Spleen (tissue), 13 donors: ENCODE data around the gene NDUFS5. TPM values are rescaled to one million over a fixed set of nuclear protein-coding genes. Genes with fewer than 3 reads are reported as not detected.
"Not testable (repeated sequence)": the region's sequence is repeated elsewhere in the genome, so short reads cannot be mapped to it uniquely, and the experiment has no call there.

Source experiments
- DNase-seq: peaks from one replicate; pipeline ENCODE4 v3.0.0-alpha.2; 2020
- H3K27ac ChIP-seq, 8 donors: fragments of 200-600 bp; sonication (generic) in 7 of 8; 1 replicate in 4 of 8; 2 replicates in 4 of 8; pipeline versions ENCODE4 v1.5.0 to v1.8.0; 2016 to 2021; ENCODE audit warnings: inconsistent platforms in 4 of 8, mild to moderate bottlenecking in 4 of 8, moderate library complexity in 1 of 8
- H3K27me3 ChIP-seq, 7 donors: fragments of 200-600 bp; sonication (generic) in 6 of 7; replicated peaks in 1 of 7; 1 replicate in 4 of 7; 2 replicates in 3 of 7; pipeline versions ENCODE4 v1.5.0 to v1.8.0; 2016 to 2021; ENCODE audit warnings: inconsistent platforms in 3 of 7, mild to moderate bottlenecking in 1 of 7
- H3K36me3 ChIP-seq, 6 donors: fragments of 200-600 bp; sonication (generic) in 5 of 6; 1 replicate in 4 of 6; 2 replicates in 2 of 6; pipeline versions ENCODE4 v1.5.0 to v1.8.0; 2016 to 2021; ENCODE audit warnings: inconsistent platforms in 2 of 6
- H3K4me1 ChIP-seq, 6 donors: fragments of 200-600 bp; sonication (generic) in 5 of 6; 1 replicate in 3 of 6; 2 replicates in 3 of 6; pipeline versions ENCODE4 v1.5.0 to v1.8.0; 2016 to 2021; ENCODE audit warnings: inconsistent platforms in 3 of 6
- H3K4me3 ChIP-seq, 8 donors: fragments of 200-600 bp; sonication (generic) in 7 of 8; 1 replicate in 4 of 8; 2 replicates in 4 of 8; pipeline versions ENCODE4 v1.5.0 to v1.8.0; 2016 to 2021; ENCODE audit warnings: inconsistent platforms in 4 of 8, mild to moderate bottlenecking in 4 of 8, moderate library complexity in 2 of 8
- H3K9me3 ChIP-seq, 8 donors: fragments of 200-600 bp; sonication (generic) in 7 of 8; 1 replicate in 4 of 8; 2 replicates in 4 of 8; pipeline versions ENCODE4 v1.5.0 to v1.8.0; 2016 to 2021; ENCODE audit warnings: inconsistent platforms in 4 of 8
- POLR2A ChIP-seq, 3 donors: fragments of 450-650 bp; IDR thresholded peaks; one replicate each; pipeline ENCODE4 v1.5.1; 2017; ENCODE audit warnings: antibody characterized with exemption in 3 of 3, mild to moderate bottlenecking in 1 of 3
- POLR2AphosphoS5 ChIP-seq, 3 donors: sonication (generic); formaldehyde crosslinking; IDR thresholded peaks; one replicate each; pipeline ENCODE4 v1.5.1; 2017; ENCODE audit warnings: antibody characterized with exemption in 3 of 3
- WGBS, 5 donors: extraction: QIAGEN DNeasy Blood & Tissue Kit in 3 of 5; methylation state at CpG; one replicate each; pipeline versions ENCODE4 v1.1.5 to v1.1.7; 2013 to 2018; 5-methylcytosine and 5-hydroxymethylcytosine counted together
- intact Hi-C: fragments of 100-400 bp; cut with DNase I; formaldehyde crosslinking; loops from one replicate; pipeline ENCODE4 v1.15.0; 2023; ENCODE audit warnings: low total_unique reads
- long read RNA-seq, 2 donors: transcript quantifications; one replicate each; lab custom pipeline, GENCODE V29; 2026
- polyA plus RNA-seq, 3 donors: library from polyadenylated mRNA; stranded (reverse); fragments of 200-250 nt; gene quantifications; one replicate each; pipeline ENCODE4 v1.2.1, GENCODE V29; 2013
- total RNA-seq, 7 donors: library from RNA; depleted of rRNA in 3 of 7; stranded (reverse); fragments of >200 nt in 3 of 7; fragmentation: NEBNext Ultra II Directional in 4 of 7; extraction: Animal tissue kit (Norgen Biotek cat#: 25700) in 4 of 7; gene quantifications; one replicate each; pipeline versions ENCODE4 v1.1.0 to v1.2.1, GENCODE V29; 2016 to 2021
- TF ChIP-seq, protein P1 (sequence below), 11 experiments: fragments of 200-600 bp in 7 of 11; fragments of 450-650 bp in 4 of 11; sonication (generic) in 4 of 11; IDR thresholded peaks in 8 of 11; conservative IDR thresholded peaks in 3 of 11; 1 replicate in 7 of 11; 2 replicates in 4 of 11; pipeline versions ENCODE4 v1.4.0 to v1.8.0; 2016 to 2021; ENCODE audit warnings: antibody characterized with exemption in 11 of 11, inconsistent platforms in 4 of 11, mild to moderate bottlenecking in 1 of 11
- donor health status: healthy with polysubstance abuse.
- donor health status: DM: no; HTN: no; CAD: no; lungs with moderate emphysema.
- donor health status: DM: no; HTN: no; CAD: no.
- donor health status: Bipolar disorder and iron deficiency.
- donor health status: healthy.
- donor health status: DM: no; HTN: no; CAD: no.
- donor health status: DM: yes; HTN: yes; CAD: no.

Gene NDUFS5
- 100 to 1,000 TPM in 5 of 7 donors, 10 to 100 TPM in 2; 89.7 to 296 (median 120) TPM for total RNA-seq
- polyA plus RNA-seq: 100 to 1,000 TPM; 292 to 338 (median 297) TPM
- long read RNA-seq, donor 1, transcript NDUFS5-202 (3 exons, 548 nt): minor isoform, 40 of 172 reads
- long read RNA-seq, donor 1, transcript NDUFS5-201 (3 exons, 544 nt): major isoform, 117 of 172 reads
- long read RNA-seq, donor 1, partial matches to known transcripts: 15 of 172 reads
- long read RNA-seq, donor 1, other reads (novel, unspliced or antisense): 0 of 172 reads
- long read RNA-seq, donor 2, transcript NDUFS5-201 (3 exons, 544 nt): major isoform, 92 of 138 reads
- long read RNA-seq, donor 2, transcript NDUFS5-202 (3 exons, 548 nt): minor isoform, 28 of 138 reads
- long read RNA-seq, donor 2, partial matches to known transcripts: 18 of 138 reads
- long read RNA-seq, donor 2, other reads (novel, unspliced or antisense): 0 of 138 reads

DNA sequence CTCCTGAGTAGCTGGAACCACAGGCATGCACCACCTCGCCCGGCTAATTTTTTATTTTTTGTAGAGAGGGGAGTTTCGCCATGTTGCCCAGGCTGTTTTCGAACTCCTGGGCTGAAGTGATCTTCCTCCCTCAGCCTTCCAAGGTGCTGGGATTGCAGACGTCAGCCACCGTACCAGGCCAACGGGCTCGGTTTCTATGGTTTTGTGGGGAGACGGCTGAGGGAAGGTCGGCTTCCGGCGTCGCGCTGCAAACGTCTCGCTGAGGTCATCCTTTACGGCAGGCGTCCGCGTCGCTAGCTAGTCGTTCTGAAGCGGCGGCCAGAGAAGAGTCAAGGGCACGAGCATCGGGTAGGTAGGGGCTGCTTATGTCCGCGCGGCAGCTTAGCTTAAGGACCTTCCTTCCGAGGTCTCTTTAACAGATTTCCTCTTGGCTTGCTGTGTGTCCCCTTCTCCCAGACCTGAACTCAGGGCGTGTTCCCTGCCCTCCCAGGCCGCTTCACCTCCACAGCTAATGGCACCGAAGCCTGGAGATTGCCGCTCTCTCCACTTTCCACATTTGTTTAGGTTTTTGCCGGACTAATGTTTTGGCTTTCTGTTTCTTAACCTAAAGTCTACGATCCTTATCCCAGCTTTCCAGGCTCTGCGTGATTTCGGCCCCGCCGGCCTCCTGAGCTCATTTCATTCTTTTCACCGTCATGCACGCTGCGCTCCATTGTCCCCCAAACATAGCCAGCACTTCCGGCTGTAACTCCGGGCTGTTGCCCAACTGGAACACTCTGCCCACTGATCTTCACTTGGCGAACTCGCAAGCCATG lies at the start of gene NDUFS5:
Gene NDUFS5, plus strand, starts transcription at position 300 of the 815 bp plus-strand sequence. CDS start 2,375 bp downstream, outside the sequence.
- Histone ChIP-seq H3K27ac (peak within 1 kb of the TSS; percentile 89 to 95 (median 94)), H3K4me1 (peaks cover 4 to 48% (median 22%) of the 10 kb centered on the region in 6 donors), H3K27me3 (no peaks in the 10 kb centered on the region), H3K9me3 (no peaks in the 10 kb centered on the region), H3K36me3 (peaks cover 0 to 32% (median 27%) of the 10 kb centered on the region in 6 donors), H3K4me3 (peak within 1 kb of the TSS; percentile 52 to 76 (median 68))
- 0 to 1% (median 0%) methylated on average over 44 to 47 of the region's 47 CpGs for WGBS, 5 donors
- DNase-seq: peak; percentile 97
- intact Hi-C loops: no loop called here
- TF ChIP-seq, protein P1, sequence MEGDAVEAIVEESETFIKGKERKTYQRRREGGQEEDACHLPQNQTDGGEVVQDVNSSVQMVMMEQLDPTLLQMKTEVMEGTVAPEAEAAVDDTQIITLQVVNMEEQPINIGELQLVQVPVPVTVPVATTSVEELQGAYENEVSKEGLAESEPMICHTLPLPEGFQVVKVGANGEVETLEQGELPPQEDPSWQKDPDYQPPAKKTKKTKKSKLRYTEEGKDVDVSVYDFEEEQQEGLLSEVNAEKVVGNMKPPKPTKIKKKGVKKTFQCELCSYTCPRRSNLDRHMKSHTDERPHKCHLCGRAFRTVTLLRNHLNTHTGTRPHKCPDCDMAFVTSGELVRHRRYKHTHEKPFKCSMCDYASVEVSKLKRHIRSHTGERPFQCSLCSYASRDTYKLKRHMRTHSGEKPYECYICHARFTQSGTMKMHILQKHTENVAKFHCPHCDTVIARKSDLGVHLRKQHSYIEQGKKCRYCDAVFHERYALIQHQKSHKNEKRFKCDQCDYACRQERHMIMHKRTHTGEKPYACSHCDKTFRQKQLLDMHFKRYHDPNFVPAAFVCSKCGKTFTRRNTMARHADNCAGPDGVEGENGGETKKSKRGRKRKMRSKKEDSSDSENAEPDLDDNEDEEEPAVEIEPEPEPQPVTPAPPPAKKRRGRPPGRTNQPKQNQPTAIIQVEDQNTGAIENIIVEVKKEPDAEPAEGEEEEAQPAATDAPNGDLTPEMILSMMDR (IDR thresholded peaks at IDR 0.05 in 8 of 11, conservative IDR thresholded peaks at IDR 0.05 in 3 of 11): no peak
- TF ChIP-seq POLR2A (IDR thresholded peaks at IDR 0.05) (peak; percentile 8 to 80 (median 52)), POLR2AphosphoS5 (IDR thresholded peaks at IDR 0.05) (peak; percentile 95 to 96 (median 96))

DNA sequence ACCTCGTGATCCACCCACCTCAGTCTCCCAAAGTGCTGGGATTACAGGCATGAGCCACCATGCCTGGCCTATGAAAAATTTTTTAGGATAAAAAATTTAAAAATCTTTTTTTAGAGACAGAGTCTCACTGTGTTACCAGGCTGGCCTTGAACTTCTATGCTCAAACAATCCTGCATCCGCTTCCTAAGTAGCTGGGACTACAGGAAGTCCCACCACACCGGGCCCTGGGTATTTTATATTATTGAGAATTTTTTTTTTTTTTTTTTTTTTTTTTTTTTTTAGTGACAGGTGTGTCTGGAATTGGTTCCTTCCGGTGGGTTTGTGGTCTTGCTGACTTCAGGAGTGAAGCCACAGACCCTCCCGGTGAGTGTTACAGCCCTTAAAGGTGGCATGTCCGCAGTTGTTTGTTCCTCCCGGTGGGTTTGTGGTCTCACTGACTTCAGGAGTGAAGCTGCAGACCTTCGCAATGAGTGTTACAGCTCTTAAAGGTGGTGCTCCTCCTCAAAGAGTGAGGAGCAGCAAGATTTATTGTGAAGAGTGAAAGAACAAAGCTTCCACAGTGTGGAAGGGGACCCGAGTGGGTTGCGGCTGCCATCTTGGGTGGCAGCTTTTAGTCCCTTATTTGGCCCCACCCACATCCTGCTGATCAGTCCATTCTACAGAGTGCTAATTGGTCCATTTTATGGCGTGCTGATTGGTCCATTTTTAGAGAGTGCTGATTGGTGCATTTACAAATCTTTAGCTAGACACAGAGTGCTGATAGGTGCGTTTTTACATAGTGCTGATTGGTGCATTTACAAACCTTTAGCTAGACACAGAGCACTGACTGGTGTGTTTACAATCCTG lies 48.5 kb upstream of the NDUFS5 start:
- H3K27ac ChIP-seq, DNase-seq, H3K27me3 ChIP-seq, H3K36me3 ChIP-seq, intact Hi-C loops, H3K4me1 ChIP-seq, H3K4me3 ChIP-seq: not testable (repeated sequence)
- 64 to 73% (median 71%) methylated on average over 12 of the region's 12 CpGs for whole genome bisulfite sequencing, 5 donors
- H3K9me3 ChIP-seq: peaks cover 0 to 18% (median 14%) of the 10 kb centered on the region in 8 donors

DNA sequence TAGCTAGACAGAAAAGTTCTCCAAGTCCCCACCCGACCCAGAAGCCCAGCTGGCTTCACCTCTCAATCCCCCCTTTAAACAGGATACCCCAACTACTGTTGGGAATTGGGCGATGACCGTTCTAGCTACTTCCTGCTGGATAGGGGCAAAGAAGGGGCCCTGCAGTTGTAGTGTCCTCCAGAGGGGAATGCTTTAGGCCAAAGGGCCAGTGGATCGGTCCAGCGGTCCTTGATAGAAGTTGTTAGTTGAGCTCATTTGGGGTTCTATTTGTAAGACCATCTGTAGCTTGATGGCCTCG lies 48.0 kb upstream of the NDUFS5 start:
- H3K27ac ChIP-seq, DNase-seq, H3K27me3 ChIP-seq, intact Hi-C loops, H3K4me3 ChIP-seq, H3K4me1 ChIP-seq, H3K36me3 ChIP-seq: not testable (repeated sequence)
- 93 to 94% (median 93%) methylated on average over 6 of the region's 6 CpGs for WGBS, 5 donors
- peaks cover 0 to 18% (median 14%) of the 10 kb centered on the region in 8 donors for H3K9me3 ChIP-seq

DNA sequence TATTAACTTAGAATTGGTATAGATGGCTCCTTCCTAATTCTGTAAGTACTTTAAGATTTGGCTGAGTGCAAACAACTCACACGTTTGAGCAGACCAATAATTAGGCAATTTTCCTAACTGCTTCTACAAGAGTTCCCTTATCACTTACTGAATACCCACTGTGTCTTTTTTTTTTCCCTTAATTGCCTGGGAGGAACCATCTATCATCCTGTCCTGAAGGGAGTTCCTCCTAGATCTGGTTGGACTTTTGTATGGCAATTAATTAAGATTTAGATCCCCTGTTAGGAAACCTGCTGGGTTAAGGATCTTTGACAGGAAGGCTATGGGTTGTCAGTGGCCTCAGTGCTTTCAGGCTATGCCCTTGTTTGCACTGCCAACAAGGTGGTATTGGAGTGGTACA lies 46.8 kb upstream of the NDUFS5 start:
- H3K36me3 ChIP-seq, DNase-seq, H3K27me3 ChIP-seq, intact Hi-C loops, H3K4me1 ChIP-seq, H3K27ac ChIP-seq, H3K4me3 ChIP-seq: not testable (repeated sequence)
- peaks cover 0 to 18% (median 14%) of the 10 kb centered on the region in 8 donors for H3K9me3 ChIP-seq
- WGBS, 5 donors: 30 to 49% (median 45%) methylated on average over 1 of the region's 1 CpG

DNA sequence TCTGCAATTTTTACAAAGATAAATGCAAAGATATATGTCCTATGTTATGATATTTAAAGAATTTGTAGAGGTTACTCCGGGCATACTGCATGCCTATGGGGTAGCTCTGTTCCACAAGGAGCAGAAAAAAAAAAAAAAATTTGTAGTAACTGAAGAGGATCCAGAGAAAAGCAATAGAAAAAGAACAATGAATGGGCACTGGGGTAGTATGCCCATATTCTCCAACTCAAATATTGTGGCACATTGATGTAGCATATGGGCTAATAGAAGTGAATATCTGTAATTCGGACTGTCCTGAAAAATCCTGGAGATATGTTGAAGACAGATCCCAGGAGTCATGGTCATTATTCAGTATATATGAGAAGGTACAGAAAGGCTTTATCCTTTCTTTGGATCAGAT lies 36.2 kb upstream of the NDUFS5 start:
- TF ChIP-seq POLR2A (IDR thresholded peaks at IDR 0.05) (no peak), POLR2AphosphoS5 (IDR thresholded peaks at IDR 0.05) (no peak)
- TF ChIP-seq, protein P1 (IDR thresholded peaks at IDR 0.05 in 8 of 11, conservative IDR thresholded peaks at IDR 0.05 in 3 of 11): no peak
- Histone ChIP-seq H3K4me1 (peaks cover 12 to 43% (median 36%) of the 10 kb centered on the region in 6 donors), H3K27ac (peak overlapping the region in 7 of 8 donors; percentile 92 to 98 (median 94)), H3K36me3 (peaks cover 0 to 21% (median 0%) of the 10 kb centered on the region in 6 donors), H3K27me3 (no peaks in the 10 kb centered on the region), H3K4me3 (peak overlapping the region in 1 of 8 donors; percentile 87), H3K9me3 (no peaks in the 10 kb centered on the region)
- no peak for DNase-seq
- 45 to 96% (median 88%) methylated on average over 2 of the region's 2 CpGs for WGBS, 5 donors
- intact Hi-C loops: loop anchor here (10.0 kb wide), 1 partner anchor 115 kb away; the partner anchor contains the start of gene MYCBP
